Activated CD4-positive, alpha-beta T cell treated with anti-CD3 and anti-CD28 coated beads for 4 hours (primary cell): Measurements from ENCODE around the gene CNTNAP5.

Experiments
- DNase-seq, 2 donors: peaks; one replicate each; pipeline ENCODE4 v3.0.0-alpha.2; 2020

Gene CNTNAP5

GRCh38 chr2:124272261-124272841 lies 247.3 kb downstream of the CNTNAP5 start:
- DNase-seq, result no peak

- no peak for DNase-seq
Measured at GRCh38 chr2:124281541-124281940, 256.5 kb downstream of the CNTNAP5 start.

DNA sequence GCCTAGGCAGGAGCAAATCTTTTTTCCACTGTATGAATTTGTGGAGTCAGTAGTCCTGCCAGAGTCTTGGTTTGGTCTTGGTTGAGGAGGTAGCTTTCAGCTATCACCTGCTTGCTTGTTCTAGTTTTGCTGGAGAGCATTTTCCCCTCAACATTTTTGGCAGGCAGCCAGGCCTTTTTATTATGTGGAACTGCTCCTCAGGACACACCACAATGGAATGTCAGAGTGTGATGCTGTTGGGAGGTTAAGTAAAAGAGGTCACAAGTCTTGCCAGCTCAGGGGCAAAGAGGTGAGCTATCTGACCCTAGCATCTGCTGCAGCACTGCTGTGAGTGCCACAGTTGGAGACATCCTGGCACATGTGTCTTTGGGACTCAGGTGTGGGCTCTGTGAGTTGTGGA lies 258.0 kb downstream of the CNTNAP5 start:
- no peak for DNase-seq

GRCh38 chr2:124286089-124286783 lies 261.1 kb downstream of the CNTNAP5 start:
- no peak for DNase-seq

DNA sequence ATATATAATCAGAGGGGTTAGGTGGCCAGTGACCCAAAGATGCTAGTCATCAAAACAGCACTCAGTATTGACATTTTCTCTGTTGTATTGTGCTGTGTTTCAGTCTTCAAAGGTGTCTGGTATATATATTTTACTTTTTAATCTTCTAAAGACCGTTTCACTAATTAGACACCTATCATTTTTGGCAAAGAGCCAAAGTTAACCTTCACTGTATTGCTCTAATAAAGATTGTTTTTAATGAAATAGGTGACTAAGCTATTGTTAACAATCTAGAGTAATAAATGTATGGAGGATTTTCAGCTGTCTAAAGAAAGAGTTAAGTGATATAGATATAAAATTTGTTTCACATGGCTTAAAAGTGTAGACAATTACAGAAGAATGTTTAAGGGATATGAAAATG lies 264.0 kb downstream of the CNTNAP5 start:
- DNase-seq, result no peak

GRCh38 chr2:124289615-124290014 lies 264.5 kb downstream of the CNTNAP5 start:
- DNase-seq, result no peak

- DNase-seq, result no peak
Measured at GRCh38 chr2:124296470-124296869, 271.4 kb downstream of the CNTNAP5 start.

- DNase-seq, result no peak
Measured at GRCh38 chr2:124301915-124302314, 276.8 kb downstream of the CNTNAP5 start.

DNA sequence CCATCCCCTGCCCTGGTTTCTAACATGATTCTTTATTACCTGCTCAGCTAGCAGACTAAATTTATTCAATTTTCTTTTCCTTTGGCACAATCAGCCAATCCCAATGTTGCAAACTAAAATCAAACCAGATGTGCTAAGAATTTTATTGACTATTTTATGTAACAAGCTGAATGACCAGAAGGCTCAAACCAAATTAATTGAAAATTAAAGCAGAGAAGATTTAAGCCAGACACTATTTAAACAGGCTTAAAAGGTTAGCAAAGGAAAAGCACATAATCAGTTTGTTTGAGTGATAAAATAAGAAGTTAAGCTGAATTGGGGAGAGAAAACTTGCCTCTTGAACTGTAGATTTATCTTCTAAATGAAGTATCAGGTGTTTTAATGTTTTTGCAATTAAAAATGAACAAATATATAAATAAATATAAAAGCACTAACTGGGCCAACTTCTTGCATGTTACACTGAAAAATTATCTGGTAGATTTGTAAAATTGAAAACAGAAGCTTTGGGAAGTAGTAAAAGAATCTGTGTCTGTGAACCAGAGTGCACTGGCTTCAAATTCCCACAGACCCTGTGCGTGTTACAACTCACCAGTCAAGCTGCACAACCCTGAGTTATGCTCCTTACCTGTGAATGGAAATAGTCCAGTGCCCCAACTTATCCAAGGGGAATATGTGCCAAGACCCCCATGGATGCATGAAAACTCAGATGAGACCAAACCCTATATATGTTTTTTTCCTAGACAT lies 283.4 kb downstream of the CNTNAP5 start:
- no peak for DNase-seq

DNA sequence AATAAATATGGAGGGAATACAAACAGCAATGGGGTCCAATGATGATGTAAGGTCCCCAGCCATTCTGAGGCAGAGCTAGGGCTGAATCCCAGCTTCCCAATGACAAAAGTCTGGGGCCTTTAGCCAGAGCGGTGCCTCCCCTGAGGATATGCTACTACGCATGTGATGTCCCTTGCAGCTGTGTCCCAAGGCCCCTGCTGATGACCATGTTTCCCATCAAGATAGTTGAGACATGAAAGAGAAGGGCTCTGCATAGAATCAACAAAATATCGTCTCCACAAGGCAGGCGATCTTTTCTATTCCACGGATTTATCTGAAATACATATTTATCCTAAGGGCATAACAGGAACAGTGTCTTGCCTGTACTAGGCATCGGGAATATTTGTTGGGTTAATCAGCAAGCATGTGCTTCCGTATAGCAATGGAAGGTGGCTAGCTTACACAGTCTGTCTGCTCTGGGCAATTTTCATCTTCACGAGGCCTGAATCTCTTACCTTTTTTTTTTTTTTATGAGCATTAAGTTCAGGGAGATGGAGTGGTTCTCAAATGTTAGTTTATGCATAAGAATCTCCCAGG lies 284.6 kb downstream of the CNTNAP5 start:
- no peak for DNase-seq

- no peak for DNase-seq
Measured at GRCh38 chr2:124310671-124311070, 285.6 kb downstream of the CNTNAP5 start.

GRCh38 chr2:124314084-124314483 lies 289.0 kb downstream of the CNTNAP5 start:
- no peak for DNase-seq

GRCh38 chr2:124315221-124315880 lies 290.3 kb downstream of the CNTNAP5 start:
- DNase-seq, result no peak

GRCh38 chr2:124316133-124316532 lies 291.0 kb downstream of the CNTNAP5 start:
- DNase-seq, result no peak

DNA sequence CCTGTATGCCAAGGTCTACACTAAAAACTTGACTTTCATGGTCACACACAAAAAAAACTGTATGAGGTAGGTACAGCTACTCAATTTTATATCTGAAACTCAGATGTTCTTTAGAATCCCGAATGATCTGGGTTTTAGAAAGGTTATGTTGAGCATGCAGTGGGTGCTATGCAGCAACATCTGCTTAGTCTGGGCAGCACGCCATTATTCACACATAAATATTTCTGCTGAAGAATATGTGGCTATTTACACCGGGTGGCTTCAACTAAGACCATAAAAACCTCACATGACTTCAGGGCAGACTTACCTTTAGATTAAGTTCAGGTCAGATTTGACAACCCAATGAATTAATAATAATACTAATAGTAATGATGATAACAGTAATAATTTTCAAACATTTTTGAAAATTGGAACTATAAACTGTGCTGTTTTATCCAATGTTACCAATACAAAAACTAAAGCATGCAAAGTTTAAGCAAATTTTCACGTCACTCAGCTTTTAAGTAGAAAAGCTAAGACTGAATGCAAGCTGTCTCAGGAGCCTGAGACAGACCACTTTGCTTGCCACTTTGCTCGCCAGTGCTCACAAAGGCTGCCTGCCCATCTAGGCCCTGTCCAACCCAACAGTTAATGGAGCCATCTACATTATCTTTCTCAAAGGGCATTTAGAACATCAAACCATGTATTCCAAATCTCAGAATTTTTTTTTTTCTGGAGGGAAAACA lies 292.0 kb downstream of the CNTNAP5 start:
- no peak for DNase-seq

DNA sequence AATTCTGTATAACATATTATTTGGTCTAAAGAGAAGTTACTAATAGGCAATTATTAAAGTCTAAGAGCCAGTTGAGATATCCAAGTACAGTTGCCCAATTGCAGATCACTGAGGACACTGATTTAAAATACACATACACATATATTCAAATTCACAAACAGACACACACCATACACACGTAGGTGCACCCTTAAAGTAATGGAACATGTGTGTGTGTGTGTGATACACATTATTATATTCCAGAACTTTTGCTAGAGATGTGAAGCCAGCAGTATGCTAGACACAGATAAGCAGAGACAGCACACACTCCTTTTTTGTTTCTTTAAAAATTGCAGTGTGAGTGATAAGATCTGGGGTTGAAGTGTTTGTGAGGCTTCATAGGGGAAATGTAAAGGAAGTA lies 292.5 kb downstream of the CNTNAP5 start:
- DNase-seq, result no peak

DNA sequence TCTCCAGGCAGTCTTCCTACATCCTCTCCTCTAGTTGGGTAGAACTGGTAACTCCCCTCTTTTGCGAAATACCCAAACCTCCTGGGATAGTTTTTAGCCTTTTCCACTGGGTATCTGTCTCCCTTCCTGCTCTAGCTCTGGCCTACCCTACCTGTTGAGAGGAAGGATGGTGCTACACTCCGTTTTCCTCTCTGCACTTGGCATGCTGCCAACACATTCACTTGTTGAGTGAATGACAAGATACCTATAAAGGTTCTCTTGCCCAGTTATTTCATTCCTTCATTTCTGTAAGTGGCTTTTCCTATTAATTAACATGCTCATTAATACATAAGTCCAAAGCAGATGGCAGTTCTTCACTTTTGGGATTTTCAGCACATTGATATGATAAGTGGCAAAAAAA lies 293.8 kb downstream of the CNTNAP5 start:
- no peak for DNase-seq

- DNase-seq, result no peak
Measured at GRCh38 chr2:124319577-124319976, 294.5 kb downstream of the CNTNAP5 start.

GRCh38 chr2:124320051-124320688 lies 295.1 kb downstream of the CNTNAP5 start:
- DNase-seq, result no peak

DNA sequence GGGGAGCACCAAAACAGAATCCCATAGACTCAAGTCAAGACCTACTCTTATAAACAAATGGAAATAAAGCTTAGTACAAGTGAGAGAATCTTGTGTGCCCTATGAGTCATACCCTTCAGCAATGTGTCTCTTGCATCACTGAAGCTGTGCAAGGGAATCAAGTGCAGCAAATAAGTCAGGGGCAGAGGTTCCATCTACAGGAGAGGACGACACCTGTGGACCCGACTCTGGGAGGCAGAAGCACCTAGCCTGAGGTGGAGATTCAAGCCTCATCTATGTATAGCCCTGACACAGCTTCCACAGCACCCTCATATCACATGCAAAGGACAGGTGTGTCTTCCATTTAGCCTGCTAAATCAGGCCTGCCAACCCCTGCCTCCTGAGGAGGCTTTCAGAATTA lies 298.2 kb downstream of the CNTNAP5 start:
- DNase-seq, result no peak

- DNase-seq, result no peak
Measured at GRCh38 chr2:124325667-124326440, 300.8 kb downstream of the CNTNAP5 start.
